Keratinocyte (primary cell): ENCODE measurements around the gene LRRC4. TPM values are rescaled to one million over a fixed set of nuclear protein-coding genes. Genes with fewer than 3 reads are reported as not detected.
A peak's percentile ranks its signal among the peaks of the same experiment; 100 is the strongest.

ENCODE experiments used
- DNase-seq: peaks from one replicate; pipeline ENCODE4 v3.0.0-alpha.2; 2011; ENCODE audit warnings: low read depth, missing footprints, low spot score
- FAIRE-seq: peaks from 2 replicates; lab custom pipeline; 2011; peaks lifted over from hg19 to GRCh38; lab: Jason Lieb, UNC
- H2AFZ ChIP-seq: 2 replicates; pipeline ENCODE4 v1.6.0; 2012; ENCODE audit warnings: low read length, control low read depth, inconsistent platforms; ENCODE audit not compliant: control insufficient read depth
- H3K27ac ChIP-seq: 2 replicates; pipeline ENCODE4 v1.5.1; 2011; ENCODE audit warnings: low read length; ENCODE audit not compliant: control insufficient read depth, insufficient read depth
- H3K27me3 ChIP-seq: 3 replicates; pipeline ENCODE4 v1.6.0; 2011; ENCODE audit warnings: low read length; ENCODE audit not compliant: control insufficient read depth, insufficient read depth; ENCODE audit errors: extremely low read depth
- H3K36me3 ChIP-seq, 2 experiments: 2 replicates in 1 of 2; 3 replicates in 1 of 2; pipeline ENCODE4 v1.5.1; 2011; ENCODE audit warnings: low read length in 2 of 2, mild to moderate bottlenecking in 1 of 2; ENCODE audit not compliant: control insufficient read depth in 2 of 2, insufficient read depth in 2 of 2; ENCODE audit errors: extremely low read depth in 1 of 2
- H3K4me1 ChIP-seq: 3 replicates; pipeline ENCODE4 v1.5.1; 2011; ENCODE audit warnings: low read length; ENCODE audit not compliant: control insufficient read depth, insufficient read depth; ENCODE audit errors: extremely low read depth
- H3K4me2 ChIP-seq: 3 replicates; pipeline ENCODE4 v1.6.0; 2011; ENCODE audit warnings: low read depth, low read length; ENCODE audit not compliant: control insufficient read depth, insufficient read depth; ENCODE audit errors: extremely low read depth
- H3K4me3 ChIP-seq, 3 experiments: fragments of 200-600 bp in 1 of 3; sonication (generic) in 1 of 3; 2 replicates in 2 of 3; 3 replicates in 1 of 3; pipeline ENCODE4 v1.5.1; 2011 to 2016; ENCODE audit warnings: low read length in 3 of 3, mild to moderate bottlenecking in 3 of 3, control low read depth in 2 of 3, inconsistent platforms in 1 of 3, low read depth in 1 of 3, mixed read lengths in 1 of 3, mixed run types in 1 of 3, moderate library complexity in 1 of 3; ENCODE audit not compliant: control insufficient read depth in 2 of 3, insufficient read depth in 2 of 3; ENCODE audit errors: extremely low read depth in 1 of 3
- H3K79me2 ChIP-seq: 2 replicates; pipeline ENCODE4 v1.6.0; 2012; ENCODE audit warnings: low read length; ENCODE audit not compliant: control insufficient read depth, insufficient read depth
- H3K9ac ChIP-seq: 3 replicates; pipeline ENCODE4 v1.6.0; 2011; ENCODE audit warnings: low read length; ENCODE audit not compliant: control insufficient read depth, insufficient read depth; ENCODE audit errors: extremely low read depth
- H3K9me1 ChIP-seq: 3 replicates; pipeline ENCODE4 v1.6.0; 2011; ENCODE audit warnings: low read length; ENCODE audit not compliant: control insufficient read depth, insufficient read depth; ENCODE audit errors: extremely low read depth
- H3K9me3 ChIP-seq: 2 replicates; pipeline ENCODE4 v1.5.1; 2012; ENCODE audit warnings: low read depth, low read length; ENCODE audit not compliant: control insufficient read depth
- H4K20me1 ChIP-seq: 3 replicates; pipeline ENCODE4 v1.6.0; 2011; ENCODE audit warnings: low read length; ENCODE audit not compliant: control insufficient read depth, insufficient read depth; ENCODE audit errors: extremely low read depth
- CTCF ChIP-seq, 3 experiments: IDR thresholded peaks in 1 of 3; conservative IDR thresholded peaks in 1 of 3; optimal IDR thresholded peaks in 1 of 3; 2 replicates in 2 of 3; 3 replicates in 1 of 3; pipeline versions ENCODE3 to v1.5.1; 2011; ENCODE audit warnings: low read length in 3 of 3, mild to moderate bottlenecking in 3 of 3, moderate library complexity in 2 of 3, control low read depth in 1 of 3, inconsistent platforms in 1 of 3; ENCODE audit not compliant: insufficient read depth in 2 of 3; ENCODE audit errors: extremely low read depth in 1 of 3
- EZH2 ChIP-seq: IDR thresholded peaks from one replicate; pipeline ENCODE4 v1.6.1; 2012; ENCODE audit warnings: inconsistent platforms, mild to moderate bottlenecking, low read length, moderate library complexity
- dilution Hi-C: fragments of 300-500 bp; cut with MboI; formaldehyde crosslinking; loops from one replicate; pipeline ENCODE4 v1.7.0; 2020; ENCODE audit warnings: low sequenced_read_pairs; ENCODE audit not compliant: extremely low pct_ligation_motif_present
- polyA plus RNA-seq, 5 experiments: library from polyadenylated mRNA; depleted of rRNA in 3 of 5; stranded (reverse) in 3 of 5; stranded (forward) in 1 of 5; unstranded in 1 of 5; fragments of >200 nt; gene quantifications; 1 replicate in 1 of 5; 2 replicates in 3 of 5; 3 replicates in 1 of 5; pipeline versions ENCODE4 v1.2.1 to v1.2.3, GENCODE V29; 2011 to 2012; ENCODE audit warnings: missing spikeins in 2 of 5, low read depth in 1 of 5, low replicate concordance in 1 of 5

Gene LRRC4
- polyA plus RNA-seq, 1 donor (not counting 4 experiments of a cell fraction or from before 2014, with no cell fraction given) = 0.07 TPM

GRCh38 chr7:128036226-128036940, 5.1 kb upstream of the LRRC4 start:
- H3K79me2 ChIP-seq = peaks cover 3% of the 10 kb centered on the region
- no peak overlapping the region for H3K27ac ChIP-seq
- H2AFZ ChIP-seq = no peak overlapping the region
- H3K36me3 ChIP-seq = no peaks in the 10 kb centered on the region
- dilution Hi-C loops = no loop called here
- H3K4me3 ChIP-seq = no peak overlapping the region
- H3K4me2 ChIP-seq = no peak overlapping the region
- DNase-seq = no peak
- no peak for FAIRE-seq
- no peak overlapping the region for H3K9ac ChIP-seq
- peaks cover 7% of the 10 kb centered on the region for H4K20me1 ChIP-seq
- peaks cover 1% of the 10 kb centered on the region for H3K4me1 ChIP-seq
- TF ChIP-seq EZH2 (no peak), CTCF (optimal IDR thresholded peaks at IDR 0.05 in 1 of 3, IDR thresholded peaks at IDR 0.05 in 1 of 3, conservative IDR thresholded peaks at IDR 0.05 in 1 of 3; ENCODE audit: extremely low read depth in 1 of 3, insufficient read depth in 2 of 3, low read length in 3 of 3) (no peak)
- H3K9me1 ChIP-seq = no peaks in the 10 kb centered on the region
- no peaks in the 10 kb centered on the region for H3K9me3 ChIP-seq
- no peaks in the 10 kb centered on the region for H3K27me3 ChIP-seq

- dilution Hi-C loops = no loop called here
- no peaks in the 10 kb centered on the region for H3K27me3 ChIP-seq
- no peaks in the 10 kb centered on the region for H3K9me1 ChIP-seq
- TF ChIP-seq CTCF (optimal IDR thresholded peaks at IDR 0.05 in 1 of 3, IDR thresholded peaks at IDR 0.05 in 1 of 3, conservative IDR thresholded peaks at IDR 0.05 in 1 of 3; ENCODE audit: extremely low read depth in 1 of 3, insufficient read depth in 2 of 3, low read length in 3 of 3) (peak; percentile 20 to 54 (median 44)), EZH2 (no peak)
- H3K4me3 ChIP-seq = no peak overlapping the region
- no peak overlapping the region for H2AFZ ChIP-seq
- no peak overlapping the region for H3K4me2 ChIP-seq
- H3K9ac ChIP-seq = no peak overlapping the region
- peaks cover under 1% of the 10 kb centered on the region for H3K4me1 ChIP-seq
- peaks cover 7% of the 10 kb centered on the region for H4K20me1 ChIP-seq
- H3K36me3 ChIP-seq = no peaks in the 10 kb centered on the region
- H3K27ac ChIP-seq = no peak overlapping the region
- no peak for DNase-seq
- H3K9me3 ChIP-seq = no peaks in the 10 kb centered on the region
- H3K79me2 ChIP-seq = peaks cover 3% of the 10 kb centered on the region
- no peak for FAIRE-seq
Observed at GRCh38 chr7:128035712-128036111, 4.5 kb upstream of the LRRC4 start.
